ENCODE data around the gene GALNT9.

DNA sequence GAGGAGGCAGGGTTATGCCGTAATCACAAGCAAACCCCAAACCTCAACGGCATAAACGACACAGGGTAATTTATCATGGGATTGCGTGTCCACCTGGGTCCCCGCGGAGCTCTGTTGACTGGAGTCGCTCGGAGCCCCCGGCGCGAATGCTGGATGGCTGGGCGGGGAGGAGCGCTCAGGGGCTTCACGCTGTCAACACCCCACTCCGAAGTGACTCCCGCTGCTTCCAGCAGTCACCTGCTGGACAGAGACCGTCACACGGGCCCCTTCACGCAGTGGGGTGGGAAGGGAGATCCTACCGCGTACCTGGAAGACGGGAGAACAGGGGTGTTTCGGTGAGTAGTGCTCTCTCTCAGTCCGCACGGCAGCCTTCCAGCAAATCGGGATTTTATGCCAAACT lies 4.4 kb upstream of the GALNT9 start:
- TF ChIP-seq ZNF274 (IDR thresholded peaks at IDR 0.05; ENCODE audit: low read depth, low read length) (no peak), POLR2A (IDR thresholded peaks at IDR 0.05; ENCODE audit: borderline replicate concordance, extremely low read depth, insufficient read depth, insufficient read length) (no peak), SIN3A (IDR thresholded peaks at IDR 0.05; ENCODE audit: low read depth) (no peak), RAD21 (IDR thresholded peaks at IDR 0.05; ENCODE audit: low read depth) (no peak)
- TF ChIP-seq, protein P1, sequence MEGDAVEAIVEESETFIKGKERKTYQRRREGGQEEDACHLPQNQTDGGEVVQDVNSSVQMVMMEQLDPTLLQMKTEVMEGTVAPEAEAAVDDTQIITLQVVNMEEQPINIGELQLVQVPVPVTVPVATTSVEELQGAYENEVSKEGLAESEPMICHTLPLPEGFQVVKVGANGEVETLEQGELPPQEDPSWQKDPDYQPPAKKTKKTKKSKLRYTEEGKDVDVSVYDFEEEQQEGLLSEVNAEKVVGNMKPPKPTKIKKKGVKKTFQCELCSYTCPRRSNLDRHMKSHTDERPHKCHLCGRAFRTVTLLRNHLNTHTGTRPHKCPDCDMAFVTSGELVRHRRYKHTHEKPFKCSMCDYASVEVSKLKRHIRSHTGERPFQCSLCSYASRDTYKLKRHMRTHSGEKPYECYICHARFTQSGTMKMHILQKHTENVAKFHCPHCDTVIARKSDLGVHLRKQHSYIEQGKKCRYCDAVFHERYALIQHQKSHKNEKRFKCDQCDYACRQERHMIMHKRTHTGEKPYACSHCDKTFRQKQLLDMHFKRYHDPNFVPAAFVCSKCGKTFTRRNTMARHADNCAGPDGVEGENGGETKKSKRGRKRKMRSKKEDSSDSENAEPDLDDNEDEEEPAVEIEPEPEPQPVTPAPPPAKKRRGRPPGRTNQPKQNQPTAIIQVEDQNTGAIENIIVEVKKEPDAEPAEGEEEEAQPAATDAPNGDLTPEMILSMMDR (IDR thresholded peaks at IDR 0.05 in 2 of 3, conservative IDR thresholded peaks at IDR 0.05 in 1 of 3; ENCODE audit: borderline replicate concordance in 1 of 3, insufficient read depth in 1 of 3, low read depth in 2 of 3, low read length in 2 of 3) = no peak
- TF ChIP-seq, protein P2, sequence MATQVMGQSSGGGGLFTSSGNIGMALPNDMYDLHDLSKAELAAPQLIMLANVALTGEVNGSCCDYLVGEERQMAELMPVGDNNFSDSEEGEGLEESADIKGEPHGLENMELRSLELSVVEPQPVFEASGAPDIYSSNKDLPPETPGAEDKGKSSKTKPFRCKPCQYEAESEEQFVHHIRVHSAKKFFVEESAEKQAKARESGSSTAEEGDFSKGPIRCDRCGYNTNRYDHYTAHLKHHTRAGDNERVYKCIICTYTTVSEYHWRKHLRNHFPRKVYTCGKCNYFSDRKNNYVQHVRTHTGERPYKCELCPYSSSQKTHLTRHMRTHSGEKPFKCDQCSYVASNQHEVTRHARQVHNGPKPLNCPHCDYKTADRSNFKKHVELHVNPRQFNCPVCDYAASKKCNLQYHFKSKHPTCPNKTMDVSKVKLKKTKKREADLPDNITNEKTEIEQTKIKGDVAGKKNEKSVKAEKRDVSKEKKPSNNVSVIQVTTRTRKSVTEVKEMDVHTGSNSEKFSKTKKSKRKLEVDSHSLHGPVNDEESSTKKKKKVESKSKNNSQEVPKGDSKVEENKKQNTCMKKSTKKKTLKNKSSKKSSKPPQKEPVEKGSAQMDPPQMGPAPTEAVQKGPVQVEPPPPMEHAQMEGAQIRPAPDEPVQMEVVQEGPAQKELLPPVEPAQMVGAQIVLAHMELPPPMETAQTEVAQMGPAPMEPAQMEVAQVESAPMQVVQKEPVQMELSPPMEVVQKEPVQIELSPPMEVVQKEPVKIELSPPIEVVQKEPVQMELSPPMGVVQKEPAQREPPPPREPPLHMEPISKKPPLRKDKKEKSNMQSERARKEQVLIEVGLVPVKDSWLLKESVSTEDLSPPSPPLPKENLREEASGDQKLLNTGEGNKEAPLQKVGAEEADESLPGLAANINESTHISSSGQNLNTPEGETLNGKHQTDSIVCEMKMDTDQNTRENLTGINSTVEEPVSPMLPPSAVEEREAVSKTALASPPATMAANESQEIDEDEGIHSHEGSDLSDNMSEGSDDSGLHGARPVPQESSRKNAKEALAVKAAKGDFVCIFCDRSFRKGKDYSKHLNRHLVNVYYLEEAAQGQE (IDR thresholded peaks at IDR 0.05; ENCODE audit: low read depth) = no peak

Measured in HCT116 (cell line).